UCSD-AML1 (cell line): ENCODE measurements around the gene SPX.

Experiments
- DNase-seq: peaks from one replicate; lab custom pipeline; 2025; ENCODE audit not compliant: unreplicated experiment; lab: John Stamatoyannopoulos, UW

The SPX gene

DNA sequence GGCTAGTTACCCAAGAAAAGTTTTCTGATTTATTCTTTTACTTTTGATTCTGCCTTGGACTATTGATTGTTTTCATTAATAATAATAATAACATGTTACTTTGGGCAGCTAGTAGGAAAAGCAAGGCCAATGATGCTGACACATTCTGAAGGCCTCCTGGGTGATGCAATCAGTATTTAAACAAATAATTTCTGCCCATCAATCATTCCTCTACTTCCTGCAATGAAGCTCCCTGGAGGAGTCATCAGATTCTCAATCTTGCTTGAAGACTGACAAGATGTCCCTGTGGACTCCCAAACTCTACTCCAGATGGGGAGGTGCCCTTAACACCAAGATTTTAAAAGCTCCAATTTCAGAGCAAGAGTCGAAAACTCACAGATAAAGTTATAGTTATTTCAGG is at the start of gene SPX:
TSS of gene SPX (plus strand) at position 244 of the 400 bp plus-strand sequence. CDS start 177 bp downstream, outside the sequence.
- no peak for DNase-seq

DNA sequence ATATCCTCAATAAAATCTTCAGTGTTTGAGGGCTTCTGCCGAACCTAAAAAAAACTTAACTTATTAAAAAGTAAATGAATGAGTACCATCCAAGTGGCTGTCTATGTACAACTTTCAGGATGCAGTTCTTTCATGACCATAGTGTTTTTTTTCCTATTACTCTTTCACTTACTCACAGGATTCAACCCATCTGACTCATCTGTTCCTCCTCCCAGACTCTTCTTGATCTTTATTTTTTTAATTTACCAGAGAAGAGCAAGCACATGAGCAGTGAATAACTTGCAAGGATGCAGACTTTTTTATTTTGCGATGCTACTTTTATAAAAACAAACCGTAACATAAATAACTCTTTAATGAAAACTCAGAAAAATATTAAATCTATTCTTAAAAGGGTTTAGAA is 49.1 kb upstream of the SPX start:
- DNase-seq = no peak

DNA sequence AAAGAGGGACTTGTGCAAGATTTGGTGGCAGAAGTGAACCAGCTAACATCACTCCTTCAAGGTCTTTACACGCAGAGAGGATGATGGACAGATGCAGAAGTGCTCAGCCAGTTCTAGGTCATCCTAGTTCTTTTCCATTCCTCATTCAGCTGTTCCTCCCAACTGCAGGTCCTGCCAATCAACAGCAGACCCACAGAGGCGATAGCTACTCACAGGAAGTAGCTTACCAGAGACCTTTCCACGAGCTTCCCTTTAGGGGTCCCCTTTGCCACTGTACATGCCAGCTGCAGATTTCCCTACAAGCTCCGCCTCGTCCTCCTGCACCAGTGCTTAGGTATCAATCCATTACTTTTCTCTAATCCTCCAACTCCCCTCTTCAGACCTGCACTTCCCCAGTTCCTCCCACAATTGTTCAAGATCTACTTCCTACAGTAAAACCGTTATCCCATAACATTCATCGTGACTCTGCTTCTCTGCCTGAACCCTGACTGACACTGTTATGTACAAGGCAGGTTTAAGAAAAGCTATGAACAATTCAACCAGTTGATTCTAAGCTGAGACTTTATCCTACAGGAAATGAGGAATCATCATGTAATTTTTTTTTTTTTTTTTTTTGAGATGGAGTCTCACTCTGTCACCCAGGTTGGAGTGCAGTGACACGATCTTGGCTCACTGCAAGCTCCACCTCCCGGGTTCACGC is 47.2 kb upstream of the SPX start:
- peak; percentile 73 for DNase-seq

DNA sequence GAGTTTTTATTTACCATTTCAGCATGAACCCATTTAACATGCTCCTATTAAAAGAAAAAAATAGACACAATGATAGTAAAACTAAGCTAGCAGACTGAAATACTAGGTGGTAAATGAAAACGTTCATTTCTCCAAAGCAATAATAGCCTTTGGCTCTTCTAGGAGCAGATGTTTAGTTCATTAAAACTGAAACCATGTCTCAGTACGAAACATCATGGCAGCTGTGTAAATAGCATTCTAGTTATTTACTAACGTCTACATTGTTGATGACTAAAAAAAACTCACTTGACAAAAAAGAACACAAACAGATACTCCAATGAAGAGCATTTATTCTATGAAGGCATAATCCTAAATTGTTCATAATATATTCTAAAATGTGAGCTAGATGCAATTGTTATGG is 42.6 kb upstream of the SPX start:
- no peak for DNase-seq

- no peak for DNase-seq
Measured at GRCh38 chr12:21485998-21486397, 40.1 kb upstream of the SPX start.

GRCh38 chr12:21499765-21500164 is 26.3 kb upstream of the SPX start:
- DNase-seq = no peak

GRCh38 chr12:21500786-21501257 is 25.3 kb upstream of the SPX start:
- no peak for DNase-seq

DNA sequence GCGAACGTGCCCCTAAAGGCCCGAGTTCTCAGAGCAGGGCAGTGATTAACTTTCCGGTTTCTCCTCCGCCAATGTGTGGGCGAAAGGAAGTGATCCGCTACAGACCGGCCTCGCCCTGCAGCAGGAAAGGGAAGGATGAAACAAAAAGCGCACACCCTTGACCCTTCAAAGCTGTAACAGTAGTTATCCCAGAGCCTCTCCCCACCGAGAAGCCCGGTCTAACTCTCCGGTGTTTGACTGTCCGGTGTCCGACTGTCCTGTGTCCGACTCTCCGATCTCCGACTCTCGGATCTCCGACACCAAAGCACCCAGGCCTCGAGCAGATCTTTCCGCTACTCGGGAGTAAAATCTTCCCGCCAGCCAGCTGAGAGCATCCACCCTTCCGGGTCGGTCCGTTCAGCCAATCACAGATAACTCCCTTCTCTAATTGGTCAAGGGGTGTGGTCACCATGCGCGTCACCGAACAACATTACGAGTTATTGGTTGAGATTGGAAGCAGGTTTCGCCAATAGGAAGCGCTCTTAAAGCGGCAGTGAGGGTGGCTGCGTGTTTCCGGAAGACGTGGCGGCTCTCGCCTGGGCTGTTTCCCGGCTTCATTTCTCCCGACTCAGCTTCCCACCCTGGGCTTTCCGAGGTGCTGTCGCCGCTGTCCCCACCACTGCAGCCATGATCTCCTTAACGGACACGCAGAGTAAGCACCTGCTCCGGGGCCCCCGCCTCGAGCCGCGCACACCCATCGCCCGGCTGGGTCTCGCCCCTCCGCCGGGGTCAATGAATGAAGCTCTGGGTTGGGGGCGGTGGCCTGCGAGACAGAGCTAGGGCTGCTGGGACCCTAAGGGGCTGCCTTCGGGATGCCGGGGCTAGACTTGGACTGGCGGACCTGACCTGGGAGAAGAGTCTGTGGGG is 24.6 kb upstream of the SPX start, which contains the start of the genes GOLT1B and RECQL:
TSS of gene GOLT1B (plus strand) at position 532 of the 906 bp plus-strand sequence. CDS start at position 667, 135 bp downstream.
TSS of gene RECQL (minus strand) at position 378 of the 906 bp plus-strand sequence. CDS start 2,065 bp downstream, outside the sequence.
- peak; percentile 88 for DNase-seq

- DNase-seq = peak; percentile 59
Measured at GRCh38 chr12:21502164-21502496, 24.0 kb upstream of the SPX start.

DNA sequence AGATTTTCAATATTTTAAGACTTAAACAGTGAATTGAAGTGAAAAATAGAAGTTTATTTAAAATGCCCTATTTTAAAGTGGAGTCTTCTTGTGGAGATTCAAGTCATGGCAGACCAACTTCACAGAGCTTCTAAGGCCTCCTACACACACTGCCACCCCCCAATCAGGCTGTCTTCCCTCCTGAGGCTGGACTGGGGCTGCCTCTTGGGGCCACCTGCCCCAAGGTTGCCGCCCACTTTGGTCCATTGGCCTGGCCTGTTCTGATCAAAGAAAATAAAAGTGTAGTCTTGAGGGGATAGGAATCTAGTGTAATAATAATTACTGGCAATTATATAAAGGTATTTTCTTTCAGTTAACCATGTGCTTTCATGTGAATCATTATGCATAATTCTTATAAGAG is 23.2 kb upstream of the SPX start:
- no peak for DNase-seq

GRCh38 chr12:21505888-21506287 is 20.2 kb upstream of the SPX start:
- DNase-seq = no peak

DNA sequence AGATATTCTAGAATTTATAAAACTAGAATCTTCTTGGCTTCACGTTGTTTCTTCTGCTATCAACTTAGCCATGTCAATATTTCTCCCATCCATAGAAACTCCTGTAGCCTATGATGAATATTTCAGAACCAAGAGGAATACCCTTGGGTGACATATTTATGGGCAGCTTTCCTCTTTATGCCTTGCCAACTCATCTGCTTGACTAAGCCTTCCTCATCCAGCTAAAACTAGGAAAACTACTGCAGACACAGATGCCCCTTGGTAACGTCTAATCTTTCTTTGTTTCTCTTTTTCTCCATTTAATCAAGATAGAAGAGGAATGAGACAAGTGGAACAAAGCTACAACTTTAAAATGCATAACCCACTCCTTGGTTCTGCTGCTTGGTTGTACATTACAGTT is 18.2 kb upstream of the SPX start:
- no peak for DNase-seq

GRCh38 chr12:21509768-21510167 is 16.3 kb upstream of the SPX start:
- no peak for DNase-seq

DNA sequence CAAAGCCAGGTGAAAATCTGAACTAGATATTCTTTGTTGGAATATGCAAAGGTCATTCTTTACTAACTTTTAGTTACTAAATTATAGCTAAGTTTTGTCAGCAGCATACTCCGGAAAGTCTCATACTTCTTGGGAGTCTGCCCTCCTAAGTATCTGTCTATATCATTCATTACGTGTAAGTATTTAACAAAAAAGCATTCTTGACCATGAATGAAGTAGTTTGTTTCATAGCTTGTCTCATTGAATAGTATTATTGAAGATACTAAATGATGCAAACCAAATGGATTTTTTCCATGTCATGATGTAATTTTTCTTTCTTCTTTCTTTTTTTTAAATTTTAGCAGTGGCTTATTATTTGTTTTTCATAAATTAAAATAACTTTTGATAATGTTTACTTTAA is 9.8 kb upstream of the SPX start:
- DNase-seq = no peak

DNA sequence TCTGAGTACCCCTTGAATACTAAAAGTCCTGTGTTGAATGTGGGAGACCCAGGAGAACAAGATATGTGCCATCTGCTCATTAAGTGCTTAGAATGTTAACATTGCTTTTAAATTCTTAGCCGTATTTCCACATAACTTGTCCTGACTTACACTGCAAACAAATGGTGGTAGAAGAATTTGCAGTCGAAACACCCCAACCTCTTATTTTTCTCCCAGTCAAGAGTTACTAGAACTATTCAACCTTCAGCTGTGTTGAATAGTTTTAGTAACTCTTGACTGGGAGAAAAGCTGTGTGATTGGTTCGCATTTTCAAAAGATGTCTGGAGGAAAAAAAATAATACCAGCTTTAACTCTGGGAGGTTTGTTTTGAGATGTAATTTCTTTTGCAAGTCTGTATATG is 7.6 kb upstream of the SPX start:
- DNase-seq = no peak

- DNase-seq = no peak
Measured at GRCh38 chr12:21521541-21521940, 4.6 kb upstream of the SPX start.

GRCh38 chr12:21523148-21523547 is 2.9 kb upstream of the SPX start:
- DNase-seq = no peak

GRCh38 chr12:21526721-21527345 is 737 bp downstream of the SPX start:
- no peak for DNase-seq

- DNase-seq = peak; percentile 52
Measured at GRCh38 chr12:21527451-21528180, 1.5 kb downstream of the SPX start.

DNA sequence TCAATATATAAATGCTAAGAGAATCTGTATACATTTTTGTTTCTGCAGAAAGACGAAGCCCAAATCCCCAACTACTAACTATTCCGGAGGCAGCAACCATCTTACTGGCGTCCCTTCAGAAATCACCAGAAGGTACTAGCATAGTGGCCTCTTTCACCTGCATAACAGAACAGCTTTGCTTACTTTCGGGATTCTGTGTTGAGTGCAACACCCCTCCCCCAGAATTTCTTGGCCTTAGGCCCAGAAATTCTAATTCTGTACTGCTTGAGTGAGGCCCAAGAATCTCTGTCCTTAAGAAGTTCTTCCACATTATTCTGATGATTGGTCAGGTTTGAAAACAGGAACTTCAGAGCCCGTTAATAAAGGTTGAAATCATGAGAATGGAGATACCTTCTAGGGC is 2.9 kb downstream of the SPX start:
- no peak for DNase-seq

GRCh38 chr12:21529456-21529855 is 3.4 kb downstream of the SPX start:
- DNase-seq = no peak
